Motor neuron (in vitro differentiated cells): ENCODE measurements around the gene CRELD2. TPM values are rescaled to one million over a fixed set of nuclear protein-coding genes. Genes with fewer than 3 reads are reported as not detected.
A peak's percentile ranks its signal among the peaks of the same experiment; 100 is the strongest.

Experiments
- ATAC-seq, 8 experiments: fragments of 200-7000 bp; cut with Tn5 transposase; replicated peaks in 6 of 8; 2 replicates each; pipeline ENCODE4 v1.8.0; 2021; ENCODE audit warnings: mild to moderate bottlenecking in 8 of 8, moderate library complexity in 8 of 8
- H3K27ac ChIP-seq, 2 donors: fragments of 250-450 bp; sonication (Bioruptor Pico); 2 replicates each; pipeline ENCODE4 v1.9.0; 2021; ENCODE audit warnings: antibody characterized with exemption in 2 of 2, mild to moderate bottlenecking in 2 of 2, moderate library complexity in 1 of 2
- H3K4me1 ChIP-seq, 2 donors: fragments of 250-450 bp; sonication (Bioruptor Pico); replicated peaks in 1 of 2; 2 replicates each; pipeline ENCODE4 v1.6.1; 2021; ENCODE audit warnings: antibody characterized with exemption in 2 of 2, mild to moderate bottlenecking in 2 of 2, moderate library complexity in 1 of 2
- H3K4me3 ChIP-seq, 5 donors: fragments of 250-450 bp; sonication (Bioruptor Pico); 2 replicates each; pipeline ENCODE4 v1.9.0; 2021; ENCODE audit warnings: antibody characterized with exemption in 5 of 5, mild to moderate bottlenecking in 5 of 5, moderate library complexity in 4 of 5
- WGBS, 10 experiments: fragments of 450-650 bp; shearing (Covaris generic); methylation state at CpG; one replicate each; pipeline ENCODE4 v1.0.0; 2022; 5-methylcytosine and 5-hydroxymethylcytosine counted together
- in situ Hi-C, 9 experiments: fragments of 400-800 bp; cut with MboI; loops; one replicate each; pipeline ENCODE4 v1.15.0; 2021; ENCODE audit warnings: low sequenced_read_pairs in 9 of 9, low pct_unique_long_range_greater_than_20kb in 2 of 9; ENCODE audit not compliant: unreplicated experiment in 9 of 9
- total RNA-seq, 8 experiments: library from RNA; unstranded; fragments of 300-600 nt; gene quantifications; 2 replicates each; pipeline versions ENCODE4 v1.2.3 to v1.2.4, GENCODE V29; 2022

CRELD2 gene
- total RNA-seq, 8 experiments from 2014 or later: 20.7 to 62.4 (median 33.3) TPM

DNA sequence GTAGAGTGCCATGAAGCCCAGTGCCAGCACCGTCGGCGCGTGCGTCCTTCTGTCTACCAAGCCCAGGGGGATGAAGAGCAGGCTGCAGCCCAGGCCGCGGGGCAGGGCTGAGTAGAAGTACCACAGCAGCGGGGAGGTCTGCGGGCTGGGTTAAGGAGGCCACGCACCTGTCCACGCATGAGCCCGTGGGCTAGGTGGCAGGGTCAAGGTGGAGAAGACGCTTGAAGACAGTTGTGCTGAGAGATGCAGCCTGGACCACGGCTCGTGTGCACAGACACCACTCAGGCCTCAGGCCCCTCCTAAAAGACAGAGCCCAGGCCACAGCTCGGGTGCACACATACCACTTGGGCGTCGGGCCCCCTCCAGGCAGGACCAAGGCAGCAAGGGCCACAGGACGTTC, 10.6 kb upstream of the CRELD2 start:
- Histone ChIP-seq H3K4me3 (no peak overlapping the region), H3K4me1 (no peaks in the 10 kb centered on the region), H3K27ac (no peak overlapping the region)
- in situ Hi-C loops: loop anchor here in 1 of 9 experiments (25.0 kb wide), 1 partner anchor 121 kb away; no protein-coding TSS in a partner anchor
- WGBS, 10 experiments: 98 to 100% (median 100%) methylated on average over 1 to 7 of the region's 19 CpGs; no CpG with 5 or more reads in 7 of the 10 experiments
- no peak for ATAC-seq

DNA sequence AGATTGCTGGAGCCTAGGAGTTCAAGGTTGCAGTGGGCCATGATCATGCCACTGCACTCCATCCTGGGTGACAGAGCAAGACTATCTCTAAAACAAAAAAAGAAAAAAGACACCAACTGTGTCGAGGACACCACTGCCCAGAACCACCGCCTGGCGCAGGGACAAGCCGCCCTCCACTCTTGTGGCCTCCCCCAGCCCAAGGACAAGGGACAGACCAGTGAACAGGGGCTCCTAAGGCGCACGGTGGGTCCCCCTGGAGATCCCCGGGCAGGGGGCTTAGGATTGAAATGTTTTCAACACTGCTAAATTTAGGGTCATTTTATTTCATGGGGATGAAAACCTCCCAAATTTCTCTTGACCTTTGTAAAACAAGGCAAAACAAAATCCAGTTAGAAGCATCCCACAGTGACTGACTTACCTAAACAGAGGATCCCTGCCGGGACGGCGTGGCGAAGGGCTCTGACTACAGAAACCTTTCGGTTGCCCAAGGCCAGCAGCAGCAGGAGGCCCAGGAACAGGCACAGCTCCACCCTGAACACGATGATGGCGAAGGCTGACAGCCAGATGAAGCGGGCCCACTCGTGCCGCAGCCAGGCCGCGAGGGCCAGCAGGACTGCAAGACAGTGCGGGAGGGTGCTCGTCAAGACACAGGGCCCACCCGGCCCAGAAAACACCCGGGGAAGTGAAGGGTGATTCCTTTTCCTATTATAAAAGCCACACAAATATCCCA, 8.8 kb upstream of the CRELD2 start:
- 80 to 100% (median 88%) methylated on average over 1 to 14 of the region's 23 CpGs; no CpG with 5 or more reads in 3 of the 10 experiments for WGBS, 10 experiments
- Histone ChIP-seq H3K27ac (no peak overlapping the region), H3K4me3 (no peak overlapping the region), H3K4me1 (no peaks in the 10 kb centered on the region)
- ATAC-seq: no peak
- in situ Hi-C loops: loop anchor here in 1 of 9 experiments (25.0 kb wide), 1 partner anchor 122 kb away; no protein-coding TSS in a partner anchor

DNA sequence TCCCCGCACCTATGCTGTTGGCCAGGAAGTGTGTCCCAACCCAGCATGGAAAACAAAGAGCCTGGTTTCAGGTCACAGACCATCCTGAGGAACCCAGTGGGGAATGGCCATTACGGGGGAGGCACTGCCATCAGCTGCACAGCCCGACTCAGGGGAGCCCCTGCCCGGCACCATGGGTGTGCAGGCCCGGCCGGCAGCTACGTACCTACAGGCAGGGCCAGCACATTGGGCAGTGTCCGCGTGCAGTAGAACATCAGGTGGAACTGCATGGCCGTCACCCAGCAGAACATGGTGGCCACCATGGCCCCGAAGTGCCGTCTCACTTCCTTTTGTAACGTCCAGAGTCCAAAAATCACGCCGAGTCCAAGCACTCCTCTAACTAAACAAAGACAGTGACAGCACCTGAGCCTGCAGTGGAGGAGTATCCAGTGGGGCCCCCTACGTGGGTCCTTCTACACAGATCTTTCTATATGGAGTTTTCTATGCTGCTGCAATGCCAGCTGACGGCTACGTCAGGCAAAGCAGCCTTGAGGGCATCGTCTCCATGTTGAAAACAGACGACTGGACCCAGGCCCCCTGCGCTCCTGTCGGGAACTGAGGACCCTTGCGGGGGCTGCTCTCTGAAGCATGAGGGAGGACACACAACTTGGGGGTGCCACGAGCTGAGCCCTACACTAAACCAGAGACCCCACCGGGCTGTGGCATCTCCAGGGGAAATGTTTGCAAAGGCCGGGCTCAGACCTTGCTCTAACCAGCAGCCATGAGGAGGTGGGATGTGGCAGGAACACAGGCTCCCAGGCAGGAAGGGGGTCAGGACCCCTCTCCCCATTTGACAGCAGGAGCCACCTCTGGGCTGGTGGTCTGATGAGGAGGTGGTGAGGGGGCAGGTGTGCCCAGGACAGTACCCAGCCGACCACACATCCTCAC, 7.9 kb upstream of the CRELD2 start:
- Histone ChIP-seq H3K27ac (no peak overlapping the region), H3K4me3 (no peak overlapping the region), H3K4me1 (no peaks in the 10 kb centered on the region)
- 60 to 100% (median 90%) methylated on average over 1 to 14 of the region's 27 CpGs; no CpG with 5 or more reads in 5 of the 10 experiments for WGBS, 10 experiments
- no peak for ATAC-seq
- in situ Hi-C loops: loop anchor here in 1 of 9 experiments (25.0 kb wide), 1 partner anchor 123 kb away; no protein-coding TSS in a partner anchor

DNA sequence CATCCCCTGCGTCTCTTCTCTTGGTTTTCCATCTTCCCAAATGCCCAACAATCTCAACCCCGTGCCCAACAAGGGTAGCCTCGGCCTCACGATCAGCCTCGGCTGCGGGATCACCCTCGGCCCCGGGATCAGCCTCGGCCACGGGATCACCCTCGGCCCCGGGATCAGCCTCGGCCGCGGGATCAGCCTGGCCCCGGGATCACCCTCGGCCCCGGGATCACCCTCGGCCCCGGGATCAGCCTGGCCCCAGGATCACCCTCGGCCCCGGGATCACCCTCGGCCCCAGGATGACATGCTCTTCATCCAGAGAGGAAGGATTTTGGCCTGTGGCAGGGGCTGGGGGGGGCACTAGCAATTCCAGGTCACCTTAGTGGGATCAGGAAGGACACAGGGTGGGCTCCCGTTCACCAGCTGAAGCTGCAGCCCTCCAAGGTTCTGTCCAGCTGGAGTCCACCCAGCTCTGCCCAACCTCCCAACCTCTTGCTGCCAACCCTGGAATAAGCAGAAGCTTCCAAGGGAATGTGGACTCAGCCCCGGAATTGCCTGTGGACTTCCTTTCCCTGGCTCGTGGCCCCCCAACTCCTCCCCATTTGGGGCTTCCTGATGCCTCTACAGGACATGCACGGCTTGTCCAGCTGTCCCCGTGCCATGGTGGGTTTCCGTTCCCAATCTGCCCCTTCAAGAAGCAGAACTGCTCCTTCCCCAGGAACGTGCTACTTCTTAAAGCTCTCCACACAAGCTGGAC, 6.4 kb upstream of the CRELD2 start:
- Histone ChIP-seq H3K4me3 (no peak overlapping the region), H3K27ac (no peak overlapping the region), H3K4me1 (peaks cover under 1 to 2% of the 10 kb centered on the region in 2 donors)
- WGBS, 10 experiments: 65 to 100% (median 92%) methylated on average over 2 to 6 of the region's 30 CpGs; no CpG with 5 or more reads in 5 of the 10 experiments
- no peak for ATAC-seq
- in situ Hi-C loops: loop anchor here in 1 of 9 experiments (25.0 kb wide), 1 partner anchor 125 kb away; no protein-coding TSS in a partner anchor

DNA sequence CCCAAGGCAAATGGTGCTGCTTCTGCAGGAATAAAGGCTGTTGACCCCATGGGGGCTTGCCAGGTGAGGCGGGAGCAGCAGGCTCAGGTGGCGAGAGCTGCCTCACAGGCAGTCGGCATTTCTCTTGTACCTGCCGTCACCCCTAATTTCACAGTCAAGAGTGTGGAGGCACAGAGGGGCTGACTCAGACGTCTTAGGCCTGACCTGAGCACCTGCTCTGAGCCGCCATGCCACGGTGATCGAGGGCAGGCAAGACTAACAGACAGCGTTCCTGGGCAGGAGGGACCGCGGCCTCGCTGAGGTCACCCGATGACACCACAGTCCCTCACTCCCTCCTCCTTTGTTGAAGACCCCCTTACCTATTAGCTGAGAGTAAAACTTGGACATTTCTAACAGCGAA, 5.4 kb upstream of the CRELD2 start:
- WGBS, 10 experiments: 67 to 100% (median 92%) methylated on average over 1 to 9 of the region's 14 CpGs; no CpG with 5 or more reads in 3 of the 10 experiments
- in situ Hi-C loops: loop anchor here in 1 of 9 experiments (25.0 kb wide), 1 partner anchor 126 kb away; no protein-coding TSS in a partner anchor
- H3K4me1 ChIP-seq: peaks cover 6% of the 10 kb centered on the region in 2 donors
- no peak overlapping the region for H3K4me3 ChIP-seq
- H3K27ac ChIP-seq: no peak overlapping the region
- no peak for ATAC-seq

DNA sequence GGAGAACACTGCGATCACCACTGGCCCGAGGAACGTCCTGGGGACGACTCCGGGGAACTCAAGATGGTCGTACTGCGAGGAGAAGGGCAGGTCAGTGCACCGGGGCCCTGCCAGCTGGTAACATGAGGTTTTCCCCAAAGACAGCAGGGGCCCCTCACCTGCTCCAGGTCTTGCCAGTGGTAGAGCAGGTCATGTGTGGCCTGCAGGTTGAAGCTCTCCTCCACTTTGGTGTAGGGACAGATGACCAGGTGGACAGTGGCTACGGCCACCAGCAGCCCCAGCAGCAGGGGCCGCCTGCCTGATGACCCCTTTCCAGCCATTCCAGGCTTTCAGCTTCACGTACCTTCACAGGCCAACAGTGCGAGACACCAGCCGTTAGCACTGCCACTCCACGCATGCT, 5.0 kb upstream of the CRELD2 start:
- WGBS, 10 experiments: 40 to 100% (median 95%) methylated on average over 1 to 6 of the region's 14 CpGs; no CpG with 5 or more reads in 4 of the 10 experiments
- ATAC-seq: no peak
- H3K27ac ChIP-seq: no peak overlapping the region
- no peak overlapping the region for H3K4me3 ChIP-seq
- H3K4me1 ChIP-seq: peaks cover 6% of the 10 kb centered on the region in 2 donors
- in situ Hi-C loops: loop anchor here in 1 of 9 experiments (25.0 kb wide), 1 partner anchor 126 kb away; no protein-coding TSS in a partner anchor

DNA sequence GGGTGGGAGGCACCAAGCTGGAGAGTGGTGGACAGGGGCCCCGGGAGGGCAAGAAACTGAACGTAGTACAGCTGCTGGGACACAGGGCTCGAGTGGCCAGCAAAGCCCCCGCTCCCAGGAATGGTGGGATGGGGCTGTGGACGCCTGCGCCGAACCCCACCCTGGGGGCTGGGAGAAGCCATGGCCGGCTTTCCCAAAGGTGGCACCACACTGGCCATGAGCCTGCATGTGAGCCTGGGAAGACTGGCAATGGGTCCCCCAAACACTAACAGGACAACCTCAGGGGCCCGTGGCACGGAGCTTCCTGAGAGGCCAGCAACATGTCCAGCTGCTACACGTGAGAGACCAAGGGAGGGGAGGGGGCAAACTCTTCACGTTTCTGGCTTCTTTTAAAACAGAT, 4.2 kb upstream of the CRELD2 start:
- ATAC-seq: no peak
- 0 to 100% (median 87%) methylated on average over 1 to 4 of the region's 12 CpGs; no CpG with 5 or more reads in 4 of the 10 experiments for WGBS, 10 experiments
- in situ Hi-C loops: loop anchor here in 1 of 9 experiments (25.0 kb wide), 1 partner anchor 127 kb away; no protein-coding TSS in a partner anchor
- H3K4me3 ChIP-seq: no peak overlapping the region
- no peak overlapping the region for H3K27ac ChIP-seq
- H3K4me1 ChIP-seq: peaks cover 8 to 9% of the 10 kb centered on the region in 2 donors

DNA sequence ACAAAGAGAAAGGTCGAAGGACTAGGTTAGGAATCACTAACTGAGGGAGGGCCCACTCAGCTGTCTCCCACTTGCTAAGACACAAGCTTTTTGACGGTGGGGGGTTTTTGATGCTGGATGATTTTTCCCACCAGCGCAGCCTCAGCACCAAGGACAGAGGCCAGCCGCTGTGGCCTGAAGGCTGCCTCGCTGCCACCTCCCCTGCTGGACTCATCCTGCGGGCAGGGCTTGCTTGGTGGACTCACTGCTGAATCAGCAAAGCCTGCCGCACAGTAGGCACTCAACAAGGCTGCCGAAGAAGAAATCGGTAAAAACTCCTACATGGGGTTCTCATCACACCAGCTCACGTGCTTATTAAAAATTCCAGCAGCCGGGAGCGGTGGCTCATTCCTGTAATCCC, 2.8 kb upstream of the CRELD2 start:
- WGBS, 10 experiments: 63 to 100% (median 94%) methylated on average over 1 to 9 of the region's 12 CpGs; no CpG with 5 or more reads in 1 of the 10 experiments
- peaks cover 10 to 12% of the 10 kb centered on the region in 2 donors for H3K4me1 ChIP-seq
- no peak for ATAC-seq
- in situ Hi-C loops: loop anchor here in 1 of 9 experiments (25.0 kb wide), 1 partner anchor 128 kb away; no protein-coding TSS in a partner anchor
- H3K4me3 ChIP-seq: no peak overlapping the region
- H3K27ac ChIP-seq: no peak overlapping the region

DNA sequence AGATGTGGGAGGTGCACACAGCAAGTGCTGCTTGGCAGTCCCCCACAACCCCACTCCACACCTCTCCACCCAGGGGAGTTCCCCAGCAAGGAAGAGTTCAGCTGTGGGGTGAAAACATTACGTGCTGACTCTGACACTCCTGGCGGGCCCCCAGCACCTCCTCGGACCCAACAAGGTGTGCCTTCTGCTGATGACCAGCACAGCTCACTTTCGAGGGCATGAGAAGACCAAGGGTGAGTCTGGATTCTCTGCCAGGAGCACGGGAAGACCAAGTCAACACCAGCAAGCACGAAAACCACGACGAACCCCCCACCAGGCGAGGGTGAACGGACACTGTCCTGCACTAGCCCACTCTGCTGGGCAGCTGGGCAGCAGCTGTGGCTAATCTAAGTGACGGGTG, 1.6 kb upstream of the CRELD2 start:
- no peak overlapping the region for H3K4me3 ChIP-seq
- in situ Hi-C loops: loop anchor here in 1 of 9 experiments (25.0 kb wide), 1 partner anchor 130 kb away; no protein-coding TSS in a partner anchor
- no peak overlapping the region for H3K27ac ChIP-seq
- peaks cover 10 to 12% of the 10 kb centered on the region in 2 donors for H3K4me1 ChIP-seq
- WGBS, 10 experiments: 80 to 100% (median 100%) methylated on average over 1 to 3 of the region's 11 CpGs; no CpG with 5 or more reads in 6 of the 10 experiments
- no peak for ATAC-seq

DNA sequence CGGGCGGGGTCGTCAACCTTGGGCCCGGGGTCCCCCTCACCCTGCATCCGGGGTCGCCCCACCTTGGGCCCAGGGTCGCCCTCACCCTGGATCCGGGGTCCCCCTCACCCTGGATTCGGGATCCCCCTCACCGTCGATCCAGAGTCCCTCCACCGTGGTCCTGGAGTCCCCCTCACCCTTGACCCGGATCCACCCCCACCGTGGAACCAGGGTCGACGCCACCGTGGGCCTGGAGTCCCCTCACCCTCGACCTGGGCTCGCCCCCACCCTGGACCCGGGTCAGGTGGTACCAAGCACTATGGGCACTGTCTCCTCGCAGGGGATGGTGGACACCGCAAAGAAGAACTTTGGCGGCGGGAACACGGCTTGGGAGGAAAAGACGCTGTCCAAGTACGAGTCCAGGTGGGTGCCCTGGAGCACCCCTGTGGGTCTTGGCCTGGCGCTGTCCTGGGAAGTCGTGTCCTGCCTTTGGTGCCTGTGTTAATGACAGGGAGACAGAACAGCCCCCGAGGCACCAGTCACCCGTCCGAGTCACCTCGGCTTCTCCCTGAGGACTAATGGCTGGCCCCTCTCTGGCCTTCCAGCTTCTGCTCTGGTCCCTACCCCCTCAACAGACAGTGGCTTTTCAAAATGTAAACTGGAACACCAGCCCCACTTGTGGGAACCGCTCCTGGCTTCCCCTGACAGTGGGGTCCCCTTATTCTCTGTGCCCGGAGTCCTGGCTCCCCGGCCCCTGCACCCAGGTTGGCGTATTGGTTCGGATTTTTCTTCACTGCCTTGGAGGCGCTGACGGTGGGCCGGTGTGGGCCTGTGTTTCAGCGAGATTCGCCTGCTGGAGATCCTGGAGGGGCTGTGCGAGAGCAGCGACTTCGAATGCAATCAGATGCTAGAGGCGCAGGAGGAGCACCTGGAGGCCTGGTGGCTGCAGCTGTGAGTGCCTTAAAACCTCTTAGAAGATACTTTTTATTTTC, 762 bp downstream of the CRELD2 start:
- in situ Hi-C loops: loop anchor here in 1 of 9 experiments (25.0 kb wide), 1 partner anchor 132 kb away; no protein-coding TSS in a partner anchor
- peak overlapping the region in 1 of 2 donors; percentile 59 for H3K27ac ChIP-seq

DNA sequence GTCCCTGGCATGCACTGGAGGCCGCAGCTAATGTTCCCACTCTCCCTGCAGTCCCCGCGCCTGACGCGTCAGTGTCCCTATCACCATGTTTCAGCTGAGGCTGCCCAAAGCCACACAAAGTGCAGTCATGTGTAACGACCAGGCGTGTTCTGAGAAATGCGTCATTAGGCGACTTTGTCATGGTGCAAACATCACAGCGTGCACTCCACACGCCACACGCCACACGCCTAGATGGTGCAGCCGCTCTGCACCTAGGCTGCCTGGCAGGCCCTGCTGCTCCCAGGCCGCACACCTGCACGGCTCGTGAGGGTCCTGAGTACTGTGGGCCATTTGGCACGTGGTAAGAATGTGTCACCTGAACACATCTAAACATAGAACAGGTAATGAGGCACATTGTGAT, 2.4 kb downstream of the CRELD2 start:
- ATAC-seq: no peak
- H3K4me3 ChIP-seq: no peak overlapping the region
- in situ Hi-C loops: loop anchor here in 3 of 9 experiments (10.0 to 25.0 kb wide), 3 partner anchors 104 to 134 kb away; no protein-coding TSS in a partner anchor
- WGBS, 10 experiments: 84 to 100% (median 92%) methylated on average over 3 to 9 of the region's 18 CpGs; no CpG with 5 or more reads in 6 of the 10 experiments
- no peak overlapping the region for H3K27ac ChIP-seq
- H3K4me1 ChIP-seq: peaks cover 10 to 12% of the 10 kb centered on the region in 2 donors

More for the DNA sequence above, 762 bp downstream of the CRELD2 start:
- WGBS, 10 experiments: 33 to 100% (median 91%) methylated on average over 1 to 12 of the region's 47 CpGs; no CpG with 5 or more reads in 2 of the 10 experiments
- H3K4me1 ChIP-seq: peaks cover 10 to 12% of the 10 kb centered on the region in 2 donors
- peak overlapping the region; percentile 66 to 80 (median 76) for H3K4me3 ChIP-seq
- peak in 1 of 8 experiments; percentile 1 for ATAC-seq
